HG03432 (cell line): Measurements from ENCODE around the gene SERPINA1.

Source experiments
- ATAC-seq: cut with Tn5 transposase; IDR thresholded peaks from one replicate; pipeline ENCODE4 v1.9.1; 2021; ENCODE audit warnings: mild to moderate bottlenecking, moderate library complexity; ENCODE audit not compliant: unreplicated experiment

SERPINA1 gene

GRCh38 chr14:94398182-94398479, 9.7 kb upstream of the SERPINA1 start:
- no peak for ATAC-seq

GRCh38 chr14:94397289-94398181, 9.1 kb upstream of the SERPINA1 start:
- ATAC-seq: no peak

GRCh38 chr14:94396628-94397225, 8.3 kb upstream of the SERPINA1 start:
- no peak for ATAC-seq

GRCh38 chr14:94395888-94396574, 7.6 kb upstream of the SERPINA1 start:
- no peak for ATAC-seq

GRCh38 chr14:94395282-94395887, 7.0 kb upstream of the SERPINA1 start:
- ATAC-seq: no peak

GRCh38 chr14:94394581-94395207, 6.3 kb upstream of the SERPINA1 start:
- no peak for ATAC-seq

GRCh38 chr14:94394025-94394493, 5.7 kb upstream of the SERPINA1 start:
- ATAC-seq: no peak

GRCh38 chr14:94393474-94393873, 5.1 kb upstream of the SERPINA1 start:
- ATAC-seq: no peak

GRCh38 chr14:94392510-94392935, 4.1 kb upstream of the SERPINA1 start:
- ATAC-seq: no peak

- no peak for ATAC-seq
These were observed 3.0 kb upstream of the SERPINA1 start for GRCh38 chr14:94391281-94391975.

- ATAC-seq: no peak
These were observed 2.1 kb upstream of the SERPINA1 start for GRCh38 chr14:94390372-94391086.

- no peak for ATAC-seq
These were observed 1.4 kb upstream of the SERPINA1 start for GRCh38 chr14:94389731-94390371.

- no peak for ATAC-seq
These were observed 685 bp upstream of the SERPINA1 start for GRCh38 chr14:94389104-94389469.

- ATAC-seq: no peak
These were observed 397 bp downstream of the SERPINA1 start for GRCh38 chr14:94388027-94388383.

GRCh38 chr14:94387051-94388026, 1.1 kb downstream of the SERPINA1 start:
- ATAC-seq: no peak

- ATAC-seq: no peak
These were observed 2.0 kb downstream of the SERPINA1 start for GRCh38 chr14:94386085-94387031.

GRCh38 chr14:94385553-94386057, 2.8 kb downstream of the SERPINA1 start:
- no peak for ATAC-seq
